NCI-H187 treated with DMSO at 0.1 percent for 48 hours (cell line): ENCODE results near the gene ETFRF1.

Experiments used
- DNase-seq: peaks from one replicate; lab custom pipeline; 2025; lab: John Stamatoyannopoulos, UW

Gene ETFRF1

GRCh38 chr12:25213338-25213737 is 18.3 kb downstream of the ETFRF1 start:
- no peak for DNase-seq

DNA sequence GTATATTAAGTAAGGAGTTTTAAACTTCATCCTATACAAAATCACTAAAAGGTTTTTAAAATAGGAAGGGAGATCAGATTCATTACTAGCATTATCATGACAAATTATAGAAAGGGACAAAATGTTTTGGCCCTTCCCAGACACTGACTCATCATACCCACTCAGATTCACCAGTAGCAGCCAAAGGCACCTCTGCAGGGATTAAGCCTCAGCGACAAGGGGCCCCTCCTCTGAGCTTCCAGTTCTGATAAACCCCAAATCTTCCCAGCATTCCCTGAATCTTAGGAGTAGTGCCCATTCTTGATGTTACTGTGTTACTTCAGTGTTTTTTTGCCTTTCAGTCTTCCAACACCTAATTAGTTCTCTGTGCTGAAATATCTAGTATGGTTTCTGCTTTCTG is 41.2 kb downstream of the ETFRF1 start:
- DNase-seq: no peak

GRCh38 chr12:25236626-25237025 is 41.6 kb downstream of the ETFRF1 start:
- no peak for DNase-seq

DNA sequence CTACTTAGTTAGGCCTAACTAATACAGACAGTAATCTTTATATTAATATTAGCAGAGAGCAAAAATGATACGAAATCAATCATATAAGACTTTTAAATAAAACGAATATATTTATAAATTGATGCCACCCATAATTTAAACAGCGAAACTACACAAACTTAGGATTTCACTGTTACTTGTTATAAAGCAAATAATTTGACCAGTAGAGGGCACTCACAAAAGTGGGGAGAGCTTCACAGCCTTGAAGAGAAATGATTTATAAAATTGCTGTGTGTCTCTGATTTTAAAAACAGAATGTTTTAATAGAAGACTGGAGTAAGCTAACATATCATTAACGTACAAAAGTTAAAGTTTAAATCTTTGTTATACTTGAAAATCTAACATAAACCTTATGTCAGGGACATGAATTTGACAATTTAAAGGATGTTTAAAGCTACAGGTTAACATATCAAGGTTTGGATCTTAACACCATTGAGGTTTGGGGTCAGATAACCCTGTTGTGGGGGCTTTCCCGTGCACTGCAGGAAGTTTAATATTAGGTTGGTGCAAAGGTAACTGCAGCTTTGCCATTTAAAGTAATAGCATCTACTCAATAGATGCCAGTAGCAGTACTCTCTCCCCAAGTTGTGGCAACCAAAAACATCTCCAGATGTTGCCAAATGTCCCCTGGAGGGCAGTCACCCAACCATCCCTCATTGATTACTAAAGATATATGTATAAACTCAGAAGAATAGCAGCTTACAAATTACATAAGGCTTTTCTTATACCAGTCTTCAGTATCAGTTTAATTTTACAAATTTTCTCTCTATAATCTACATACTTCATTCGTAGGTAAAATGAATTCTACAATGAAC is 46.4 kb downstream of the ETFRF1 start:
- no peak for DNase-seq

- DNase-seq: no peak
Measured at GRCh38 chr12:25242981-25243679, 48.1 kb downstream of the ETFRF1 start.

DNA sequence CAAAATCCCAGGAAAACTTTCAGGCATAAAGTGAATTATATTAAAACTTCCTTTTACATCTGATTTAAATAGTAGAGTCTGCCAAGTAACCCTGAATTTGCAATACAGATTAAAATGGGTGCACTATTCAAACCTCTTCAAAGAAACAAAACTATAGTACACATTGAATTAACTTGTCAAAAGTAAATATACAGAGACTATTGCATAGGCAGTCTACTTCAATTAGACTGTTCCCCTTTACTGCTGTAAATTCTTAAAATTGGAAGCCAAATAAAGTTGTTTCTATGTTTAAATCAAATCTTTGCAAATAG is 48.6 kb downstream of the ETFRF1 start:
- no peak for DNase-seq

DNA sequence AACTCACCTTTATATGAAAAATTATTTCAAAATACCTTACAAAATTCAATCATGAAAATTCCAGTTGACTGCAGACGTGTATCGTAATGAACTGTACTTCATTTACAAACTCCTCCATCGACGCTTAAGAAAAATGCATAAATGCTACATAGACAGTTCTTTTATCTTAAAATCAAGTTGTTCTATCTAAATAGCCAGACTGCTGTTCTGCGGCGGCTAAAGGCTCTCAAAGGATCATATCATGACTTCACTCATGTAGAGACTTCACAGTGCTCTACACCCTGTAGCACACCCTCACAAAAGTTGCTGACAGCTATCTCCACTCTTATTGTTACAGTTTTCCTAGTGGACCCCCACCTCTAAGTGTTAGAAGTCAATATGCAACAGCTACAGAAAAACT is 50.5 kb downstream of the ETFRF1 start:
- no peak for DNase-seq

GRCh38 chr12:25248137-25248536 is 53.1 kb downstream of the ETFRF1 start:
- no peak for DNase-seq

DNA sequence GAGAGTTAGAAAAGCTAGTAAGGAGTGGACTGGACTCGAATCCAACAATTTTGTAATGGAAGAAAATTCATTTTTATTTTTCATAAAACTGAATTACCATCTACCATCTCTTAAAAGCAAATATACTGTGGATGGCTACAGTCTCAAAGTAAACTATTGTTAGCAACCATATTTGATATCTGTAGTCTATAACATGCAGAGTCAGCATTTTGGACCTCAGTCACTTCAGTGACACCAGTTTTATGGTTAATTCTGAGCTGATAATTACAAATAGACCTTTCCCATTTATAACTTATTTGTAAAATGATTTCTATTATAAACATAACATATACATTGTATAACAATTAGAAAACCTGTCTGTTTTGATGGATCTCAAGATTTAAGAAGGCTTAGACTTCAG is 53.7 kb downstream of the ETFRF1 start:
- no peak for DNase-seq

DNA sequence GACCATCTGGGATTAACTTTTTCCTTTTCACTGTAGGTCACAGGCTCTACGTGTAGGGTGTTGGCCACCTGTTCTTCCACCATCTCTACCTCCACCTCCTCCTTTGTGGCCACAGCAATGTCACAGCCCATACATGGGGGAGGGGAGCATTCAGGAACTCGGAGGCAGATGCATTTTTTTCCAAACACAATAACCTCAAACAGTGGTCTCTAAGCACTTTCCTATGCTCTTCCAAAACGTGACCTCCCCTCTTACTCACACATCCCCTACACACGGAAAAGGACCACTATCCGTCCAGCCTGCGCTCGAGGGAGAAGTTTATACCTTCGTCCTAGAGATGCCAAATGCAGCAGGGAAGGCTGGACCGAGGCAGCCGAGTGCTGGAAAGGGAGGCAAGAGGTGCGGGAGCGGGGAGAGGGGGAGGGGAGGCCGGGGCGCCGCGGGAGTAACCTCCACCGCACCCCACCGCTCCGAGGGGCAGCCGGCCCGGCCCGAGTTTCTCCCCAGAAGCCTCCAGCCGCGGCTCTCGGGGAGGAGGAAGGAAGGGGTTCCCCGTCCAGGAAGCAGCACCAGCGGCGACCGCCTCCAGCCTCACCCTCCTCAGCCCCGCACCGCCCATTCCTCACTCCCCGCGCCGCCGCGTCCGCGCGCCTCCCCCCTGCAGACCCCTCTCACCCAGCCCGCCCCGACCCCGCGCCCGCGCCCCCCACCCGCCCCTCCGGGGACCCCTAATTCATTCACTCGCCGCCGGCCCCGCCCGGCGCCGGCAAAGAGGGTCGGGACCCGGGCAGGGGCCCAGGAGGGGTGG is 55.1 kb downstream of the ETFRF1 start:
- no peak for DNase-seq

DNA sequence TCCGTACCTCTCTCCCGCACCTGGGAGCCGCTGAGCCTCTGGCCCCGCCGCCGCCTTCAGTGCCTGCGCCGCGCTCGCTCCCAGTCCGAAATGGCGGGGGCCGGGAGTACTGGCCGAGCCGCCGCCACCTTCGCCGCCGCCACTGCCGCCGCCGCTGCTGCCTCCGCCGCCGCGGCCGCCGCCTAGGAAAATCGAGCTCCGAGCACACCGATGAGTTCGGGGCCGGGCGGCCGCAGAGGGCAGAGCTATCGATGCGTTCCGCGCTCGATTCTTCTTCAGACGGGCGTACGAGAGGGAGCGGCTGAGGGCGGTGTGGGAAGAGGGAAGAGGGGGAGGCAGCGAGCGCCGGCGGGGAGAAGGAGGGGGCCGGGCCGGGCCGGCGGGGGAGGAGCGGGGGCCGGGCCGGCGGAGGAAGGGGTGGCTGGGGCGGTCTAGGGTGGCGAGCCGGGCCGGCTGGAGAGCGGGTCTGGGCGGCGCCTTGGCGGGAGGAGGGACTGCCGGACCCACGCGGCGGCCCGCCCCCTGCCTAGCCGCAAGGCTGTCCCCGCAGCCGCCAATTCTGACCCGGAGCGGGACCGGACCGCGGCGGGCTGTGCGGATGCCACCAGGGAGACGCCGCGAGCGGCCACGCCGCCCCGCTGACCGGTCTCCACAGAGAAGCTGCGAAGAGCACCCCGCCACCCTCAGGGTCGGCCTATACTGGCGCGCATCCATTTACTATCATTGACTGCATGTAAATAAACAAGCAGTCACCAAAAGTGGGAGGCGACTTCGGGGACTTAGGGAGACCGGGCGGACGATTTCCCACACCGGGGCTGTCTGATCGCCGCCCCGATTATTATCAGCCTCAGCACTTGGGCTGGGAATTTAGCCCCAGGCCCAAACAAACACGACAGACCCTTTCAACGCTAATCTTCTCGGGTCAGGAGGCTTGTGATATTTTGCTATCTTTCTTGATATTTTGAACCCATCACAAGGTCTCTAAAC is 56.0 kb downstream of the ETFRF1 start, which contains the start of gene KRAS:
KRAS (minus strand) TSS at position 186 of the 987 bp plus-strand sequence.
- DNase-seq: peak; percentile 71

GRCh38 chr12:25251769-25252168 is 56.7 kb downstream of the ETFRF1 start:
- DNase-seq: no peak

DNA sequence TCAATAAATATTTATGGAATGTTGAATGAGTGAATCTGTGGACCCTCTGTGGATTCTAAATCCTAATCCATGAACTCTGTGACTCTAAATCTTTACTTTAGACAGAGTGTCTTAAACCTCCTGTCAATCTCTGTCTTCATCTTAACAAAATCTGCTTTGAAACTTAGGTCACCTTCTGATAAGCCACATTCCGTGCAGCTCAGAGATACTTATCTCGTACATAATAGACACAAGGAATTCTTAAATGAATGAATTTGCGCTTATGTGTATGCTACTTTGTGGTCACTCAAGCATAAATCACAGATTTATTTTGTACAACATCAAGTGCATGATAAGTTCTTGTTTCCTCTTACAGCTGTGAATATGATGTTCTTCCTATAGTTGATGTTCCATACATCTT is 57.9 kb downstream of the ETFRF1 start:
- DNase-seq: no peak

DNA sequence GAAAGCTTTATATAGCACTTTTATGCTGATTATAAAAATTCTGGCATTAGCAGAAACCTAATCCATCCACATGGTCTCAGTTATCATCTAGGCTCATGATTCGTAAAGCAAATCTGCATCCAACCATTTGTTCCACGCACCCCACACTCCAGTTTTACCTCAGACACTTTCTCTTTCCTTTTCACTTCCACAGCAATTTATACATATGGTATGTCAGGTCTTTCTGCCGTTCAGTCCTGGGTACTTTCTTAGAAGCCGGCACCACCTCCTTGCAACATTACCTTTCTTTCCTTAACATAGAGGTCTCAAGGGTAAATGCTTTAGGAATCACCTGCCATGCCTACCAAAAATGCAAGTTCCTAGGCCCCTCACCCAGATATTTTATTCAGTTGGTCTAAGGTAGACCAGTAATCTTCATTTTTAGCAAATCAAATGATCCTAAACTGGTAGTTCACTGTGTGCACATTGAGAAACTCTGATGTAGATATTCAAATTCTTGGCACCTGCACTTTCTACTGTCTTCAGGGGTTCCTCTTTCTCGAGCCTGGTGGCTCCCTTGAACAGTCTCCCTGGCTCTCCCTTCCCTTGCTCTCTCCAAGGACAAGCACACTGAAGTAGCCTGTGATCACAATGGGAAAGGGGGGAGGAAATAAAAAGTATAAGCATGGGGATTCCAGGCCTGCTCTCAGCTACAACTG is 58.5 kb downstream of the ETFRF1 start:
- no peak for DNase-seq

DNA sequence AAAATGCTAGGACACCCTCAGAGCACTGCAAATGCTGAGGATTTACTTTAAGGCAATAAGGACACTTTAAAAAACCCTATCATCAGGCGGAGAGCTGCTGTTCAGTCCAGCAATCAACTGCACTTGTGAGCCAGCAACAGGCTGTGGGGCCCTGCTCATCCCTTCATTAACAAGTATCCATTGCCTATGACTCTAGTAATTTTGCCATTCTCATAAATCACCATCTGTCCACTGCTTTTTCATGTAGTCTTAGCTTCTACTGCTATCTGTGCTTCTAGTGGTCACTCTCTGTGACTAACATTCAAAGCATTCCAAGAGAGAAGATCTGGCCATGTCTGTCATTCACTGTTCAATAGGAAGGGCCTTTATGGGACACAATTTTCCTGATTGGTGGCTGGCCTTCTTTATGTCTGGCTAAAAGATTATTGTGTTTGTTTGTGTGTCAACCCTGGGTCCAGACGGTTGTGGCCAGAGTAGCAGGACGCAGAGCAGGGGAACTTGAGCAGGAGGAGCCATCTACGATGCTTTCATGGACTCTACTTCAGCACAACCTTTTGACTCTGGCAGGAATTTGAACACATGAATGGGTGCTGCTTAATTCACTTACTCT is 59.3 kb downstream of the ETFRF1 start:
- DNase-seq: no peak
